HepG2 (cell line): ENCODE results near the gene ZNF367. TPM values are rescaled to one million over a fixed set of nuclear protein-coding genes. Genes with fewer than 3 reads are reported as not detected.

Source experiments
- ATAC-seq: fragments of 200-7000 bp; cut with Tn5 transposase; 3 replicates; pipeline ENCODE4 v1.9.1; 2020; ENCODE audit warnings: mild to moderate bottlenecking, moderate library complexity
- BruUV-seq: library from RNA; stranded (reverse); fragments of 400-500 nt; replicated peaks from 2 replicates; lab custom pipeline; 2021; lab: Mats Ljungman, UMichigan
- CTCF ChIA-PET: fragments of 300-600 bp; formaldehyde crosslinking; extraction: SDS; loops from one replicate; lab custom pipeline; 2021; ENCODE audit warnings: low total read pairs, inconsistent platforms, low intra/inter-chr PET ratio; lab: Yijun Ruan, JAX
- POLR2A ChIA-PET: fragments of 350-600 bp; sonication (Branson Sonifier 250); formaldehyde crosslinking; loops from one replicate; lab custom pipeline; 2020; ENCODE audit warnings: antibody characterized with exemption, inconsistent platforms; lab: Yijun Ruan, JAX
- DNase-seq: peaks from one replicate; pipeline ENCODE4 v3.0.0-alpha.2; 2015; ENCODE audit warnings: low spot score
- FAIRE-seq: peaks from 3 replicates; lab custom pipeline; 2011; peaks lifted over from hg19 to GRCh38; lab: Jason Lieb, UNC
- H2AFZ ChIP-seq: one replicate; pipeline ENCODE4 v1.6.1; 2011; ENCODE audit warnings: low read length, inconsistent platforms
- H3K27ac ChIP-seq: fragments of 300-600 bp; 3 replicates; pipeline ENCODE4 v1.8.0; 2011; ENCODE audit warnings: mixed run types, mild to moderate bottlenecking, mixed read lengths, low read length, inconsistent platforms; ENCODE audit not compliant: insufficient read depth; ENCODE audit errors: extremely low read length
- H3K27me3 ChIP-seq, 2 experiments: fragments of 200-600 bp in 1 of 2; 2 replicates in 1 of 2; 3 replicates in 1 of 2; pipeline versions ENCODE4 v1.6.0 to v1.8.0; 2011; ENCODE audit warnings: low read length in 2 of 2, mild to moderate bottlenecking in 2 of 2, moderate library complexity in 2 of 2, inconsistent platforms in 1 of 2; ENCODE audit not compliant: insufficient read depth in 2 of 2, control insufficient read depth in 1 of 2
- H3K36me3 ChIP-seq, 2 experiments: fragments of 200-600 bp in 1 of 2; replicated peaks in 1 of 2; 2 replicates in 1 of 2; 3 replicates in 1 of 2; pipeline versions ENCODE4 v1.5.1 to v1.8.0; 2011; ENCODE audit warnings: low read length in 2 of 2, inconsistent platforms in 1 of 2; ENCODE audit not compliant: insufficient read depth in 2 of 2, control insufficient read depth in 1 of 2
- H3K4me1 ChIP-seq: 2 replicates; pipeline ENCODE4 v1.5.1; 2012; ENCODE audit warnings: low read length, inconsistent platforms; ENCODE audit not compliant: insufficient read depth
- H3K4me2 ChIP-seq: 2 replicates; pipeline ENCODE4 v1.6.0; 2011; ENCODE audit warnings: low read depth, low read length, inconsistent platforms
- H3K4me3 ChIP-seq, 3 experiments: fragments of 200-600 bp in 1 of 3; sonication (generic), shearing (Covaris generic) in 1 of 3; replicated peaks in 1 of 3; 2 replicates each; pipeline ENCODE4 v1.5.1; 2011 to 2016; ENCODE audit warnings: low read length in 3 of 3, inconsistent platforms in 2 of 3, low read depth in 2 of 3, mild to moderate bottlenecking in 2 of 3, control low read depth in 1 of 3, mixed read lengths in 1 of 3; ENCODE audit not compliant: insufficient read depth in 1 of 3
- H3K79me2 ChIP-seq: one replicate; pipeline ENCODE4 v1.6.1; 2011; ENCODE audit warnings: low read length, inconsistent platforms; ENCODE audit not compliant: insufficient read depth
- H3K9ac ChIP-seq: 2 replicates; pipeline ENCODE4 v1.6.0; 2011; ENCODE audit warnings: mild to moderate bottlenecking, low read depth, low read length, inconsistent platforms; ENCODE audit not compliant: insufficient read depth
- H3K9me3 ChIP-seq: 2 replicates; pipeline ENCODE4 v1.5.1; 2012; ENCODE audit warnings: mild to moderate bottlenecking, low read length
- H4K20me1 ChIP-seq: 2 replicates; pipeline ENCODE4 v1.6.0; 2011; ENCODE audit warnings: inconsistent platforms, mild to moderate bottlenecking, low read length, moderate library complexity; ENCODE audit not compliant: insufficient read depth
- ATF6 ChIP-seq: sonication (generic); formaldehyde crosslinking; conservative IDR thresholded peaks from 2 replicates; pipeline ENCODE4 v1.4.0; 2020; ENCODE audit warnings: missing genetic modification reagents
- E2F2 ChIP-seq: sonication (generic); formaldehyde crosslinking; IDR thresholded peaks from 2 replicates; pipeline ENCODE4 v1.4.0; 2020; ENCODE audit warnings: missing genetic modification reagents, borderline replicate concordance
- HDAC2 ChIP-seq: sonication (generic); formaldehyde crosslinking; IDR thresholded peaks from 2 replicates; pipeline ENCODE4 v1.4.0; 2020; ENCODE audit warnings: missing genetic modification reagents
- IKZF5 ChIP-seq: IDR thresholded peaks from 2 replicates; pipeline ENCODE4 v1.6.1; 2018; ENCODE audit warnings: missing genetic modification reagents, mild to moderate bottlenecking, missing compliant biosample characterization
- JUNB ChIP-seq: sonication (generic); formaldehyde crosslinking; IDR thresholded peaks from 2 replicates; pipeline ENCODE4 v1.8.0; 2022; ENCODE audit warnings: missing genetic modification reagents, mild to moderate bottlenecking, borderline replicate concordance
- RARG ChIP-seq: sonication (generic); formaldehyde crosslinking; IDR thresholded peaks from 2 replicates; pipeline ENCODE4 v1.4.0; 2020; ENCODE audit warnings: low read depth, mild to moderate bottlenecking, missing genetic modification reagents
- SMARCE1 ChIP-seq: fragments of 450-650 bp; IDR thresholded peaks from 2 replicates; pipeline ENCODE4 v1.6.1; 2017; ENCODE audit warnings: borderline replicate concordance
- ZBTB3 ChIP-seq: sonication (generic); formaldehyde crosslinking; IDR thresholded peaks from 2 replicates; pipeline ENCODE4 v1.4.0; 2020; ENCODE audit warnings: low read depth, mild to moderate bottlenecking, moderate library complexity, missing genetic modification reagents, borderline replicate concordance
- ZNF329 ChIP-seq: sonication (generic); formaldehyde crosslinking; IDR thresholded peaks from 2 replicates; pipeline ENCODE4 v1.9.0; 2021; ENCODE audit warnings: low read depth, mild to moderate bottlenecking, missing genetic modification reagents
- ZNF737 ChIP-seq: sonication (generic); formaldehyde crosslinking; IDR thresholded peaks from 2 replicates; pipeline ENCODE4 v1.5.0; 2020; ENCODE audit warnings: missing genetic modification reagents, mild to moderate bottlenecking, borderline replicate concordance
- ZNF850 ChIP-seq: sonication (generic); formaldehyde crosslinking; conservative IDR thresholded peaks from 2 replicates; pipeline ENCODE4 v1.9.0; 2021; ENCODE audit warnings: mild to moderate bottlenecking, missing genetic modification reagents
- WGBS: methylation state at CpG from one replicate; pipeline ENCODE4 v1.1.6; 2017; ENCODE audit warnings: low lambda C conversion rate; 5-methylcytosine and 5-hydroxymethylcytosine counted together
- in situ Hi-C: cut with HindIII; loops from 2 replicates; pipeline ENCODE4 v1.10.0; 2017; ENCODE audit warnings: low pct_unique_long_range_greater_than_20kb; ENCODE audit not compliant: extremely low pct_ligation_motif_present
- intact Hi-C: fragments of 100-400 bp; cut with micrococcal nuclease; formaldehyde crosslinking; loops from one replicate; pipeline ENCODE4 v1.10.0; 2022; ENCODE audit not compliant: unreplicated experiment
- polyA plus RNA-seq, 8 experiments: library from polyadenylated mRNA; depleted of rRNA in 3 of 8; stranded (reverse) in 7 of 8; unstranded in 1 of 8; fragments of >200 nt; fragmentation: Illumina TruSeq in 4 of 8; extraction: Trizol in 4 of 8; gene quantifications; 2 replicates each; pipeline versions ENCODE4 v1.2.1 to v1.2.3, GENCODE V29; 2011 to 2016; ENCODE audit warnings: low read depth in 4 of 8, missing spikeins in 1 of 8, mixed read lengths in 1 of 8; ENCODE audit not compliant: insufficient read depth in 1 of 8
- total RNA-seq, 5 experiments: library from RNA; depleted of rRNA; stranded (reverse); fragments of >200 nt; fragmentation: Illumina TruSeq; extraction: Trizol; gene quantifications; 2 replicates each; pipeline ENCODE4 v1.2.3, GENCODE V29; 2016; ENCODE audit warnings: low read depth in 1 of 5
- TF ChIP-seq, protein P1 (sequence below), 2 experiments: sonication (generic) in 1 of 2; formaldehyde crosslinking in 1 of 2; IDR thresholded peaks; 2 replicates each; pipeline versions ENCODE4 v1.5.1 to v1.6.1; 2011 to 2020; ENCODE audit warnings: borderline replicate concordance in 1 of 2, low read depth in 1 of 2, low read length in 1 of 2, mild to moderate bottlenecking in 1 of 2, missing genetic modification reagents in 1 of 2, moderate library complexity in 1 of 2
- TF ChIP-seq, protein P2 (sequence below): sonication (generic); formaldehyde crosslinking; IDR thresholded peaks from 2 replicates; pipeline ENCODE4 v1.5.0; 2020; ENCODE audit warnings: missing genetic modification reagents

ZNF367 gene
- total and polyA plus RNA-seq, 2 of the 13 experiments (the other 11 are each of a cell fraction or from before 2014, with no cell fraction given), result 2.9 to 7.7 TPM

- BruUV-seq, result no TSS peak
- FAIRE-seq (no peak), DNase-seq (no peak), ATAC-seq (no peak)
- H4K20me1 ChIP-seq, result peaks cover 16% of the 10 kb centered on the region; the same call in 1 of the 2 replicates
- 64% methylated on average over 11 of the region's 11 CpGs for WGBS
- ChIA-PET POLR2A (interaction anchor here (1.7 to 2.2 kb wide), 3 partner anchors 8 to 25 kb away, joined by 5 to 8 read pairs (median 6); no protein-coding TSS in a partner anchor), CTCF (no interaction called here)
- no peaks in the 10 kb centered on the region; a peak in 1 of 5 replicates for H3K27me3 ChIP-seq
- in situ Hi-C loops, result loop anchor here (10.0 kb wide), 1 partner anchor 206 kb away; the partner anchor contains the start of gene PRXL2C
- H3K27ac ChIP-seq, result no peak overlapping the region
- TF ChIP-seq, protein P1, sequence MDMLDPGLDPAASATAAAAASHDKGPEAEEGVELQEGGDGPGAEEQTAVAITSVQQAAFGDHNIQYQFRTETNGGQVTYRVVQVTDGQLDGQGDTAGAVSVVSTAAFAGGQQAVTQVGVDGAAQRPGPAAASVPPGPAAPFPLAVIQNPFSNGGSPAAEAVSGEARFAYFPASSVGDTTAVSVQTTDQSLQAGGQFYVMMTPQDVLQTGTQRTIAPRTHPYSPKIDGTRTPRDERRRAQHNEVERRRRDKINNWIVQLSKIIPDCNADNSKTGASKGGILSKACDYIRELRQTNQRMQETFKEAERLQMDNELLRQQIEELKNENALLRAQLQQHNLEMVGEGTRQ (IDR thresholded peaks at IDR 0.05; ENCODE audit: low read depth, low read length), result no peak
- TF ChIP-seq, protein P1 (CRISPR knock-in tag; IDR thresholded peaks at IDR 0.05; ENCODE audit: borderline replicate concordance), result no peak
- TF ChIP-seq HDAC2 (CRISPR knock-in tag) (no peak), ZBTB3 (no peak), JUNB (CRISPR knock-in tag) (no peak), ATF6 (CRISPR knock-in tag) (no peak), E2F2 (CRISPR knock-in tag) (no peak), ZNF850 (CRISPR knock-in tag) (no peak), ZNF329 (no peak), RARG (no peak), ZNF737 (CRISPR knock-in tag) (no peak), IKZF5 (no peak), SMARCE1 (no peak)
- TF ChIP-seq, protein P2, sequence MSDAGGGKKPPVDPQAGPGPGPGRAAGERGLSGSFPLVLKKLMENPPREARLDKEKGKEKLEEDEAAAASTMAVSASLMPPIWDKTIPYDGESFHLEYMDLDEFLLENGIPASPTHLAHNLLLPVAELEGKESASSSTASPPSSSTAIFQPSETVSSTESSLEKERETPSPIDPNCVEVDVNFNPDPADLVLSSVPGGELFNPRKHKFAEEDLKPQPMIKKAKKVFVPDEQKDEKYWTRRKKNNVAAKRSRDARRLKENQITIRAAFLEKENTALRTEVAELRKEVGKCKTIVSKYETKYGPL, result no peak
- peaks cover 41% of the 10 kb centered on the region for H3K4me1 ChIP-seq
- peak overlapping the region; percentile 99 for H3K4me2 ChIP-seq
- no peaks in the 10 kb centered on the region for H3K9me3 ChIP-seq
- peak overlapping the region in 2 of 3 experiments; percentile 61 to 97; a peak in 2 of 6 replicates for H3K4me3 ChIP-seq
- H3K36me3 ChIP-seq, result no peaks in the 10 kb centered on the region
- intact Hi-C loops, result loop anchor here (2.0 kb wide), 1 partner anchor 64 kb away; no protein-coding TSS in a partner anchor
- peaks cover 31% of the 10 kb centered on the region for H3K79me2 ChIP-seq
- no peak overlapping the region for H3K9ac ChIP-seq
- H2AFZ ChIP-seq, result no peak overlapping the region
Observed at GRCh38 chr9:96448546-96449170, 30.5 kb upstream of the ZNF367 start.
